ENCODE measurements around the gene UST. TPM values are rescaled to one million over a fixed set of nuclear protein-coding genes. Genes with fewer than 3 reads are reported as not detected.
A peak's percentile ranks its signal among the peaks of the same experiment; 100 is the strongest.

UST gene
- total RNA-seq, 2 donors from 2014 or later: 15.3 to 16.3 TPM

- Mint-ChIP-seq H3K9me3 (no peaks in the 10 kb centered on the region), H3K27ac (no peak overlapping the region), H3K4me3 (no peak overlapping the region), H3K36me3 (ENCODE audit: low read depth) (peaks cover 7% of the 10 kb centered on the region), H3K27me3 (ENCODE audit: insufficient read depth) (no peaks in the 10 kb centered on the region), H3K4me1 (peaks cover 15% of the 10 kb centered on the region)
- TF ChIP-seq CTCF (conservative IDR thresholded peaks at IDR 0.05): no peak
- H3K9ac ChIP-seq (ENCODE audit: extremely low read depth, low read length, poor library complexity, severe bottlenecking): no peak overlapping the region
- no peaks in the 10 kb centered on the region for H3K9me3 ChIP-seq (ENCODE audit: control insufficient read depth, low read length)
- H3K27ac ChIP-seq (ENCODE audit: low read depth, low read length): no peak overlapping the region
- H3K27me3 ChIP-seq (ENCODE audit: control insufficient read depth, insufficient read depth, low read length, poor library complexity, severe bottlenecking): no peaks in the 10 kb centered on the region
- H3K4me3 ChIP-seq (ENCODE audit: low read length): no peak overlapping the region
- 86 to 87% methylated on average over 7 to 8 of the region's 8 CpGs for WGBS, 2 experiments (ENCODE audit: insufficient coverage in 1 of 2, insufficient read length in 1 of 2)
- DNase-seq: no peak
- no peaks in the 10 kb centered on the region for H3K36me3 ChIP-seq (ENCODE audit: control insufficient read depth, insufficient read depth, low read length)
- peaks cover 3% of the 10 kb centered on the region for H3K4me1 ChIP-seq (ENCODE audit: control insufficient read depth, insufficient read depth, low read length)
Observed at GRCh38 chr6:148945301-148946021, 198.6 kb downstream of the UST start.

- H3K36me3 Mint-ChIP-seq (ENCODE audit: low read depth): no peaks in the 10 kb centered on the region
- Histone ChIP-seq H3K4me3 (ENCODE audit: low read length) (no peak overlapping the region), H3K9ac (ENCODE audit: extremely low read depth, low read length, poor library complexity, severe bottlenecking) (no peak overlapping the region), H3K36me3 (ENCODE audit: control insufficient read depth, insufficient read depth, low read length) (no peaks in the 10 kb centered on the region), H3K27ac (ENCODE audit: low read depth, low read length) (no peak overlapping the region), H3K27me3 (ENCODE audit: control insufficient read depth, insufficient read depth, low read length, poor library complexity, severe bottlenecking) (no peaks in the 10 kb centered on the region), H3K9me3 (ENCODE audit: control insufficient read depth, low read length) (no peaks in the 10 kb centered on the region), H3K4me1 (ENCODE audit: control insufficient read depth, insufficient read depth, low read length) (peaks cover 3% of the 10 kb centered on the region)
- H3K27ac Mint-ChIP-seq: peak overlapping the region; percentile 53
- WGBS, 2 experiments (ENCODE audit: insufficient coverage in 1 of 2, insufficient read length in 1 of 2): 48 to 63% methylated on average over 7 to 12 of the region's 12 CpGs
- DNase-seq: peak; percentile 97
- H3K4me3 Mint-ChIP-seq: no peak overlapping the region
- peaks cover 15% of the 10 kb centered on the region for H3K4me1 Mint-ChIP-seq
- peak; percentile 93 for TF ChIP-seq CTCF (conservative IDR thresholded peaks at IDR 0.05)
- H3K9me3 Mint-ChIP-seq: no peaks in the 10 kb centered on the region
- H3K27me3 Mint-ChIP-seq (ENCODE audit: insufficient read depth): no peaks in the 10 kb centered on the region
Observed at GRCh38 chr6:148947621-148948444, 201.0 kb downstream of the UST start.

- no peak overlapping the region for H3K4me3 ChIP-seq (ENCODE audit: low read length)
- Mint-ChIP-seq H3K4me1 (peaks cover 11% of the 10 kb centered on the region), H3K27me3 (ENCODE audit: insufficient read depth) (no peaks in the 10 kb centered on the region), H3K27ac (no peak overlapping the region), H3K9me3 (peaks cover 12% of the 10 kb centered on the region), H3K4me3 (no peak overlapping the region), H3K36me3 (ENCODE audit: low read depth) (peaks cover 20% of the 10 kb centered on the region)
- H3K27ac ChIP-seq (ENCODE audit: low read depth, low read length): no peak overlapping the region
- no peak for TF ChIP-seq CTCF (conservative IDR thresholded peaks at IDR 0.05)
- H3K9ac ChIP-seq (ENCODE audit: extremely low read depth, low read length, poor library complexity, severe bottlenecking): no peak overlapping the region
- H3K4me1 ChIP-seq (ENCODE audit: control insufficient read depth, insufficient read depth, low read length): no peaks in the 10 kb centered on the region
- no peak for DNase-seq
- H3K9me3 ChIP-seq (ENCODE audit: control insufficient read depth, low read length): peaks cover 9% of the 10 kb centered on the region
- H3K27me3 ChIP-seq (ENCODE audit: control insufficient read depth, insufficient read depth, low read length, poor library complexity, severe bottlenecking): no peaks in the 10 kb centered on the region
- 93 to 95% methylated on average over 4 to 6 of the region's 6 CpGs for WGBS, 2 experiments (ENCODE audit: insufficient coverage in 1 of 2, insufficient read length in 1 of 2)
- H3K36me3 ChIP-seq (ENCODE audit: control insufficient read depth, insufficient read depth, low read length): no peaks in the 10 kb centered on the region
Observed at GRCh38 chr6:148951662-148952061, 204.8 kb downstream of the UST start.
